GM12878 (cell line): ENCODE measurements around the gene HOOK2. TPM values are rescaled to one million over a fixed set of nuclear protein-coding genes. Genes with fewer than 3 reads are reported as not detected.

Experiments
- ATAC-seq: fragments of 200-7000 bp; cut with Tn5 transposase; 3 replicates; pipeline ENCODE4 v1.9.1; 2020; ENCODE audit warnings: mild to moderate bottlenecking, moderate library complexity
- BruUV-seq: library from RNA; stranded (reverse); fragments of 400-500 nt; replicated peaks from 2 replicates; lab custom pipeline; 2021; lab: Mats Ljungman, UMichigan
- CTCF ChIA-PET: fragments of 300-600 bp; sonication (Branson Sonifier 250); formaldehyde crosslinking; extraction: SDS; loops from one replicate; lab custom pipeline; 2021; ENCODE audit warnings: inconsistent platforms; lab: Yijun Ruan, JAX
- POLR2A ChIA-PET: fragments of 350-600 bp; formaldehyde crosslinking; extraction: SDS; loops from one replicate; lab custom pipeline; 2021; ENCODE audit warnings: inconsistent platforms; lab: Charles Lee
- RAD21 ChIA-PET: fragments of 300-600 bp; sonication (Branson Sonifier 250); formaldehyde crosslinking; loops from one replicate; lab custom pipeline; 2023; ENCODE audit warnings: antibody characterized with exemption; ENCODE audit not compliant: unreplicated experiment; lab: Charles Lee
- SMC1A ChIA-PET: fragments of 300-600 bp; sonication (Branson Sonifier 250); formaldehyde crosslinking; loops from one replicate; lab custom pipeline; 2023; ENCODE audit not compliant: unreplicated experiment, uncharacterized antibody; lab: Charles Lee
- DNase-seq: peaks from one replicate; pipeline ENCODE4 v3.0.0-alpha.2; 2011; ENCODE audit warnings: low read depth, low spot score
- FAIRE-seq: peaks from 3 replicates; lab custom pipeline; 2011; peaks lifted over from hg19 to GRCh38; lab: Jason Lieb, UNC
- H2AFZ ChIP-seq: 2 replicates; pipeline ENCODE4 v1.6.0; 2011; ENCODE audit warnings: low read depth, low read length, control low read depth; ENCODE audit not compliant: control insufficient read depth
- H3K27ac ChIP-seq: 2 replicates; pipeline ENCODE4 v1.5.1; 2011; ENCODE audit warnings: control low read depth; ENCODE audit not compliant: control insufficient read depth, insufficient read depth
- H3K27me3 ChIP-seq, 2 experiments: replicated peaks in 1 of 2; 2 replicates each; pipeline versions ENCODE4 v1.6.0 to v1.6.1; 2011; ENCODE audit warnings: low read length in 1 of 2; ENCODE audit not compliant: control insufficient read depth in 2 of 2, insufficient read depth in 2 of 2
- H3K36me3 ChIP-seq, 2 experiments: 2 replicates each; pipeline ENCODE4 v1.5.1; 2011; ENCODE audit warnings: low read length in 1 of 2; ENCODE audit not compliant: control insufficient read depth in 2 of 2, insufficient read depth in 2 of 2
- H3K4me1 ChIP-seq: 2 replicates; pipeline ENCODE4 v1.6.1; 2011; ENCODE audit warnings: mild to moderate bottlenecking, low read length, moderate library complexity, mixed read lengths; ENCODE audit not compliant: control insufficient read depth, insufficient read depth
- H3K4me2 ChIP-seq: 2 replicates; pipeline ENCODE4 v1.6.0; 2011; ENCODE audit warnings: control low read depth; ENCODE audit not compliant: control insufficient read depth, insufficient read depth
- H3K4me3 ChIP-seq: fragments of 200-600 bp; sonication (generic); 2 replicates; pipeline ENCODE4 v1.5.1; 2016
- H3K79me2 ChIP-seq: 2 replicates; pipeline ENCODE4 v1.6.0; 2011; ENCODE audit warnings: low read length; ENCODE audit not compliant: control insufficient read depth, insufficient read depth
- H3K9ac ChIP-seq: 2 replicates; pipeline ENCODE4 v1.8.0; 2011; ENCODE audit warnings: low read length, control low read depth, mixed read lengths; ENCODE audit not compliant: control insufficient read depth, insufficient read depth
- H3K9me3 ChIP-seq: replicated peaks from 3 replicates; pipeline ENCODE4 v1.5.1; 2011; ENCODE audit warnings: mild to moderate bottlenecking, low read length; ENCODE audit not compliant: control insufficient read depth, insufficient read depth
- H4K20me1 ChIP-seq: 2 replicates; pipeline ENCODE4 v1.6.0; 2011; ENCODE audit not compliant: control insufficient read depth, insufficient read depth
- BACH1 ChIP-seq: fragments of 450-650 bp; IDR thresholded peaks from 2 replicates; pipeline ENCODE4 v1.6.1; 2017; ENCODE audit warnings: mild to moderate bottlenecking, borderline replicate concordance
- BCLAF1 ChIP-seq: fragments of 450-650 bp; IDR thresholded peaks from 2 replicates; pipeline ENCODE4 v1.6.1; 2017; ENCODE audit warnings: antibody characterized with exemption, mild to moderate bottlenecking, moderate library complexity
- BHLHE40 ChIP-seq, 2 experiments: fragments of 450-650 bp in 1 of 2; IDR thresholded peaks; 2 replicates each; pipeline ENCODE4 v1.6.1; 2011 to 2017; ENCODE audit warnings: low read depth in 2 of 2, borderline replicate concordance in 1 of 2, improper control_type of control experiment in 1 of 2, low read length in 1 of 2, mild to moderate bottlenecking in 1 of 2
- CEBPB ChIP-seq, 2 experiments: fragments of 150-350 bp in 1 of 2; IDR thresholded peaks; 2 replicates each; pipeline ENCODE4 v1.6.1; 2012 to 2014; ENCODE audit warnings: low read depth in 2 of 2, low read length in 2 of 2, borderline replicate concordance in 1 of 2, inconsistent platforms in 1 of 2
- CHD4 ChIP-seq: fragments of 200-600 bp; sonication (generic); IDR thresholded peaks from 2 replicates; pipeline ENCODE4 v1.6.1; 2016; ENCODE audit warnings: mild to moderate bottlenecking
- LARP7 ChIP-seq: fragments of 450-650 bp; IDR thresholded peaks from 2 replicates; pipeline ENCODE4 v1.6.1; 2017; ENCODE audit warnings: mild to moderate bottlenecking
- MEF2A ChIP-seq: IDR thresholded peaks from 2 replicates; pipeline ENCODE4 v1.6.1; 2011; ENCODE audit warnings: low read depth, mild to moderate bottlenecking, low read length, moderate library complexity; ENCODE audit not compliant: insufficient read depth
- NFYB ChIP-seq: IDR thresholded peaks from 2 replicates; pipeline ENCODE4 v1.6.1; 2011; ENCODE audit warnings: low read depth, mild to moderate bottlenecking, low read length, improper control_type of control experiment, moderate library complexity; ENCODE audit not compliant: insufficient read depth
- NKRF ChIP-seq: fragments of 450-650 bp; conservative IDR thresholded peaks from 2 replicates; pipeline ENCODE4 v1.6.1; 2017; ENCODE audit warnings: mild to moderate bottlenecking, moderate library complexity
- PBX3 ChIP-seq: IDR thresholded peaks from 2 replicates; pipeline ENCODE4 v1.6.1; 2011; ENCODE audit warnings: mild to moderate bottlenecking, low read depth, low read length, moderate library complexity; ENCODE audit not compliant: insufficient replicate concordance
- RFX5 ChIP-seq: IDR thresholded peaks from 2 replicates; pipeline ENCODE4 v1.6.1; 2011; ENCODE audit warnings: low read depth, low read length, improper control_type of control experiment
- SMARCA5 ChIP-seq: fragments of 450-650 bp; IDR thresholded peaks from 2 replicates; pipeline ENCODE4 v1.6.1; 2017; ENCODE audit warnings: mild to moderate bottlenecking
- SUZ12 ChIP-seq: fragments of 200-600 bp; sonication (generic); IDR thresholded peaks from one replicate; pipeline ENCODE4 v1.6.1; 2018; ENCODE audit warnings: antibody characterized with exemption, mild to moderate bottlenecking; ENCODE audit not compliant: unreplicated experiment
- TBL1XR1 ChIP-seq: IDR thresholded peaks from 2 replicates; pipeline ENCODE4 v1.6.1; 2012; ENCODE audit warnings: low read depth, low read length, improper control_type of control experiment
- WGBS: methylation state at CpG from one replicate; pipeline ENCODE4 v1.1.6; 2016; ENCODE audit warnings: low lambda C conversion rate; ENCODE audit not compliant: insufficient replicate concordance, insufficient coverage; ENCODE audit errors: missing lambda C conversion rate; 5-methylcytosine and 5-hydroxymethylcytosine counted together
- in situ Hi-C: fragments of 300-500 bp; cut with MboI; formaldehyde crosslinking; loops from 9 replicates; pipeline ENCODE4 v1.14.3; 2018; ENCODE audit warnings: mixed read lengths
- intact Hi-C: fragments of 100-400 bp; cut with micrococcal nuclease; formaldehyde crosslinking; loops from one replicate; pipeline ENCODE4 v1.14.2; 2022; ENCODE audit not compliant: unreplicated experiment
- polyA plus RNA-seq, 11 experiments: library from polyadenylated mRNA; depleted of rRNA in 4 of 11; unstranded in 6 of 11; stranded (reverse) in 5 of 11; fragments of >200 nt; fragmentation: Nextera tagmentation in 4 of 11; fragmentation: Illumina TruSeq in 1 of 11; extraction: Ambion mirVana in 4 of 11; extraction: Trizol in 1 of 11; gene quantifications; 1 replicate in 1 of 11; 2 replicates in 10 of 11; pipeline versions ENCODE4 v1.2.1 to v1.2.3, GENCODE V29; 2011 to 2016; ENCODE audit warnings: inconsistent platforms in 2 of 11, missing spikeins in 2 of 11, low read depth in 1 of 11
- total RNA-seq, 4 experiments: library from RNA; depleted of rRNA in 3 of 4; stranded (reverse); fragments of >200 nt in 3 of 4; fragmentation: Illumina TruSeq in 1 of 4; extraction: Trizol in 1 of 4; gene quantifications; 2 replicates each; pipeline versions ENCODE4 v1.2.1 to v1.2.3, GENCODE V29; 2013 to 2021

The HOOK2 gene
- total and polyA plus RNA-seq, 10 of the 15 experiments (the other 5 are each of a cell fraction or from before 2014, with no cell fraction given), result 1.5 to 9.6 (median 6.2) TPM

- in situ Hi-C loops (no loop called here), intact Hi-C loops (no loop called here)
- CTCF ChIA-PET, result interaction anchor here (0.7 to 17.0 kb wide), 3 partner anchors 9 to 77 kb away, joined by 3 to 426 read pairs (median 3); partner anchors contain the start of genes JUNB, PRDX2 and THSD8
- no peak for ATAC-seq
- no peak overlapping the region for H2AFZ ChIP-seq
- H3K4me1 ChIP-seq, result peaks cover 4% of the 10 kb centered on the region
- H3K27ac ChIP-seq, result no peak overlapping the region
- 93% methylated on average over 13 of the region's 13 CpGs for WGBS
- H3K79me2 ChIP-seq, result no peaks in the 10 kb centered on the region
- no peak overlapping the region for H3K9ac ChIP-seq
- no peak for TF ChIP-seq PBX3
- no peak for TF ChIP-seq TBL1XR1
- TF ChIP-seq LARP7, result no peak
- no peak for TF ChIP-seq SMARCA5
- no peak for TF ChIP-seq BACH1
- TF ChIP-seq MEF2A, result no peak
- TF ChIP-seq SUZ12, result no peak
- no peak for TF ChIP-seq NKRF
- no peak for TF ChIP-seq NFYB
- TF ChIP-seq CEBPB (IDR thresholded peaks at IDR 0.05; ENCODE audit: borderline replicate concordance in 1 of 2, low read depth in 2 of 2, low read length in 2 of 2), result no peak
- TF ChIP-seq BHLHE40 (IDR thresholded peaks at IDR 0.05; ENCODE audit: borderline replicate concordance in 1 of 2, low read depth in 2 of 2, low read length in 1 of 2), result no peak
- no peak for TF ChIP-seq CHD4
- TF ChIP-seq BCLAF1, result no peak
- TF ChIP-seq RFX5, result no peak
- SMC1A ChIA-PET, result no interaction called here
- no peaks in the 10 kb centered on the region for H4K20me1 ChIP-seq
- no peaks in the 10 kb centered on the region for H3K36me3 ChIP-seq
- no TSS peak for BruUV-seq
- H3K27me3 ChIP-seq, result no peaks in the 10 kb centered on the region
- RAD21 ChIA-PET, result interaction anchor here (1.6 to 4.3 kb wide), 2 partner anchors 25 to 77 kb away, joined by 4 to 22 read pairs; no protein-coding TSS in a partner anchor
- POLR2A ChIA-PET, result no interaction called here
- no peaks in the 10 kb centered on the region for H3K9me3 ChIP-seq
- H3K4me3 ChIP-seq, result no peak overlapping the region
- DNase-seq, result no peak
- FAIRE-seq, result no peak
- no peak overlapping the region for H3K4me2 ChIP-seq
Measured at GRCh38 chr19:12770922-12771321, 4.4 kb downstream of the HOOK2 start.
